Medulla oblongata (tissue), 1 donor: ENCODE data around the gene RAD17.
A peak's percentile ranks its signal among the peaks of the same experiment; 100 is the strongest.
"Not testable (repeated sequence)": the region's sequence is repeated elsewhere in the genome, so short reads cannot be mapped to it uniquely, and the experiment has no call there.

Experiments used
- DNase-seq: peaks from one replicate; pipeline ENCODE4 v3.0.0-alpha.2; 2015; ENCODE audit errors: extremely low spot score

Gene RAD17, protein sequence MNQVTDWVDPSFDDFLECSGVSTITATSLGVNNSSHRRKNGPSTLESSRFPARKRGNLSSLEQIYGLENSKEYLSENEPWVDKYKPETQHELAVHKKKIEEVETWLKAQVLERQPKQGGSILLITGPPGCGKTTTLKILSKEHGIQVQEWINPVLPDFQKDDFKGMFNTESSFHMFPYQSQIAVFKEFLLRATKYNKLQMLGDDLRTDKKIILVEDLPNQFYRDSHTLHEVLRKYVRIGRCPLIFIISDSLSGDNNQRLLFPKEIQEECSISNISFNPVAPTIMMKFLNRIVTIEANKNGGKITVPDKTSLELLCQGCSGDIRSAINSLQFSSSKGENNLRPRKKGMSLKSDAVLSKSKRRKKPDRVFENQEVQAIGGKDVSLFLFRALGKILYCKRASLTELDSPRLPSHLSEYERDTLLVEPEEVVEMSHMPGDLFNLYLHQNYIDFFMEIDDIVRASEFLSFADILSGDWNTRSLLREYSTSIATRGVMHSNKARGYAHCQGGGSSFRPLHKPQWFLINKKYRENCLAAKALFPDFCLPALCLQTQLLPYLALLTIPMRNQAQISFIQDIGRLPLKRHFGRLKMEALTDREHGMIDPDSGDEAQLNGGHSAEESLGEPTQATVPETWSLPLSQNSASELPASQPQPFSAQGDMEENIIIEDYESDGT

DNA sequence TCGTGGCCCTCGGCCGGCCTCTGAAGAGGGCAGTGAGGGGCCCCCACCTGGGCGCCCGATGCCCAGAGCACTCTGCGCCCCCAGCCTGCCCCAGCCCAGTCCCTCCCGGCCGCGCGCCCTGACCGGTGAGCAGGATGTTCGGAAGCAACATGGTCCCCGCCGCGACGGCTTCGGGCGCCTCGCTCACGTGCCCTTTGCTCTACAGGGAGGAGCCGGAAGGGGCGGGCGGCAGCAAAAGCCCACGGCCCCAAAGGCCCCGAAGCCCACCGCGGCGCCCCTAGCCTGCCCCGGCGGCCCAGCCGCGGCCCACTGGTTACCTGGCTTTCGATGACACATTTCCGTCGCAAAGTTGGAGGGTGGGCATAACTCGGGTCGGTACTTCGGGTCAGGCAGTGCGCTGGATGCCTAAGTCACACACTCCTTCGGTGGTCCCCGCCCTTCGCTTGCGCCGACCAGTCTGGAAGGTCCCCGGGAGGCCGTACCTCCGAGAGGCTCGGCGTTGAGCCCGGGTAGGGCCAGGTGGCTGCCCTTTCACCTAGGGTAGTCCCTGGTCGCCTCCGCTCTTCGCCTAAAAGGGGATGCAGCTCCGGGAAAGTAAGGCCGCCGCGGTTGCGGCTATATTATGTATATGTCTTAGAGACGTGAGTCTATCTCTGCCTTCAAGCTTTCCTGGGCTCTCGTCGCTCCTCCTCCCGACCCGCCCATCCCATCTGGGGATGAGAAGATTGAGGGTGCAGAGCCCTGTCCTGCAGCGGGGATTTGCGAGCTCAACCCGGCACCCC lies at the start of gene RAD17, which contains the start of the genes AK6 and TAF9:
Gene RAD17 (plus strand): TSS at position 479 of the 782 bp plus-strand sequence. CDS start 2,391 bp downstream, outside the sequence.
Gene AK6 (minus strand): TSS at position 181 of the 782 bp plus-strand sequence. CDS start 30 bp downstream, at position 151.
Gene TAF9 (minus strand): TSS at position 181 of the 782 bp plus-strand sequence. CDS start 3,783 bp downstream, outside the sequence.
- peak; percentile 93 for DNase-seq

DNA sequence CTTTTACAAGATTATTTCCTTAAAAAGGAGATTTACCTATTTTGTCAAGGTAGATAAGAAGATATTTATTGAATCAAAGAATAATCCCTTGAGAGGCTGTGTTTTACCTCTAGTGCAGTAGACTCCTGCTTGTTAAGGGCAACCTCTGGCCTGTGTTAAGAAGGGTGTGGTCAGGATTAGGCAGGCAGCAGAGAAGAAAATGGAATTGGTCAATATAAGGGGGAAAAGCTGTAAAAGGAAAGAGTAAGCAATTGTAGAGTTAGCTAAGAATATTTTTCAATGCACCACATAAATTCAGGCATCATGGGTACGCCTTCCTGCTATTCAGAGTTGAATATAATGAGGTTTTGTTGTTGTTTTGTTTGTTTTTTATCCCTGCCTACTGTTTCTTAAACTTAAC lies 43.3 kb upstream of the RAD17 start:
- no peak for DNase-seq

- DNase-seq = no peak
Measured at GRCh38 chr5:69329905-69330489, 39.6 kb upstream of the RAD17 start.

DNA sequence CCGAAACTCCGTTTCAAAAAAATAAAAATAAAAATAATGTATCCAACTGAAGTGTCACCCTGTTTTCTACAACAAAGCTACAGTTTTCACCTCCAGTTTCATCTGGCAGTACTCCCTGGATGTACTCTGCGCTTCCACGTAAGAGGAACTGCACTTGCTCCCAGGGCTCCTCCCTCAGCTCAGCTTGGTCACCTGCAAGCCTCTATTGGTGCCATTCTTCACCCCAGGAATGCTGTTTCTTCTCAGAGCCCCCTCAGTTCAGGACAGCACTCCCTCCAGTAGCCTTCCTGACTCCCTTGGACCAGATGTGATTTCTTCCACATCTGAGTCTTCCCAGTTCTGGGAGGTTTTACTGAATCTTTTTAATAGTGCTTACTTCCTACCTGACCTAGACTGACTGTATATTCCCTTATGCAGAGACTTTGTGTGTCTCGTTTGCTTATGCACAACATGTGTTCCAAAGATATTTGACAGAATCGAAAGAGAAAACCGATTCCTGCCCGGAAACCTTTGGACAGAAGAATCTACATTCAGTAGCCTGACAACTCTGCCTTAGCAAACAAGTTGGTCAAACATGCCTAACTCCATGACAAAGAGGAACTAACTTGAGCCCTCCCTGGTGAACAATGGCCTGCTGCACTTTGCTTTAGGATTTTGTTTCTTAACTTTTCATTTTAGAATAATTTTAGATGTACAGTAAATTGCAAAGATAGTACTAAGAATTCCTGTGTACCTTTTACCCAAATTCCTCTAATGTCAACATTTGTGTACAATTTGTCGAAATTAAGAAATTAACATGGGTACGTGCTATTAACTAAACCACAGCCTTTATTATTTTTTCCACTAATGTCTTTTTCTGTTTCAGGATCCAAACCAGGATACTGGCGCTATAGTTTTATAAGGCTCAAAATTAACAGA lies 37.8 kb upstream of the RAD17 start:
- peak; percentile 21 for DNase-seq

- DNase-seq = not testable (repeated sequence)
Measured at GRCh38 chr5:69333668-69334315, 35.8 kb upstream of the RAD17 start.

- DNase-seq = peak; percentile 87
Measured at GRCh38 chr5:69334793-69335268, 34.8 kb upstream of the RAD17 start.

GRCh38 chr5:69335341-69335935 lies 34.2 kb upstream of the RAD17 start:
- DNase-seq = no peak

GRCh38 chr5:69341520-69342161 lies 28.0 kb upstream of the RAD17 start:
- no peak for DNase-seq

GRCh38 chr5:69343083-69343482 lies 26.5 kb upstream of the RAD17 start:
- DNase-seq = no peak

DNA sequence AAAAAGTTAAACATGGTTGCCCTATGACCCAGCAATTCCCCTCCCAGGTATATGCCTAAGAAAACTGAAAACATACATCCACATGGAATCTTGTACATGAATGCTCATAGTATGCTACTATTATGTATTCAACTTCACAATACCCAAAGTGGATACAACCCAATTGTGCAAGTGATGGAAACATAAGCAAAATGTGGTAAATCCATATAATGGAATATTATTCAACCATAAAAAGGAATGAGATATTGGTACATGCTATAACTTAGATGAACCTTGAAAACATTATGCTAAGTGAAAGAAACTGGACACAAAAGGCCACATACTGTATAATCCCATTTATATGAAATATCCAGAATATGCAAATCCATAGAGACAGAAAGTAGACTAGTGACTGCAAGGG lies 19.0 kb upstream of the RAD17 start:
- no peak for DNase-seq

- no peak for DNase-seq
Measured at GRCh38 chr5:69359699-69360098, 9.9 kb upstream of the RAD17 start.

- no peak for DNase-seq
Measured at GRCh38 chr5:69360442-69360841, 9.2 kb upstream of the RAD17 start.

DNA sequence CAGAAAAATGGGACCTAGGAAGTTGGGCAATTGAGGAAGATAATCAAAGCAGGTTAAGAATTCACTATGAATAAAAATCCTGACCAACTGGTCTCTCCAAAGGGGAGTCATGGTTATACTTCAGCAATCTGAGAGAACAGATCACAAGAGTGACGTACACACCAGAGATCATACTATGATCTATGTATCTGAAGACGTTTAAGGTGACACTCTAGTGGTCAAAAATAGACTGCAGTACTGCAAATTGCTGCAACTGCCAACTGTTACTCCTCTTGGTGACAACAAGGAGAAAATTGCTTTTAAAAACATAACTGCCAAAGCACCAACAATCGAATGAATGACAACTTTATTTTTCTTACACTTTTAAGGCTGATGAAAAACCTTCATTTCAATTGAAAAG lies 5.2 kb upstream of the RAD17 start:
- no peak for DNase-seq

- DNase-seq = no peak
Measured at GRCh38 chr5:69364850-69365249, 4.8 kb upstream of the RAD17 start.

- DNase-seq = no peak
Measured at GRCh38 chr5:69367697-69368279, 1.8 kb upstream of the RAD17 start.

DNA sequence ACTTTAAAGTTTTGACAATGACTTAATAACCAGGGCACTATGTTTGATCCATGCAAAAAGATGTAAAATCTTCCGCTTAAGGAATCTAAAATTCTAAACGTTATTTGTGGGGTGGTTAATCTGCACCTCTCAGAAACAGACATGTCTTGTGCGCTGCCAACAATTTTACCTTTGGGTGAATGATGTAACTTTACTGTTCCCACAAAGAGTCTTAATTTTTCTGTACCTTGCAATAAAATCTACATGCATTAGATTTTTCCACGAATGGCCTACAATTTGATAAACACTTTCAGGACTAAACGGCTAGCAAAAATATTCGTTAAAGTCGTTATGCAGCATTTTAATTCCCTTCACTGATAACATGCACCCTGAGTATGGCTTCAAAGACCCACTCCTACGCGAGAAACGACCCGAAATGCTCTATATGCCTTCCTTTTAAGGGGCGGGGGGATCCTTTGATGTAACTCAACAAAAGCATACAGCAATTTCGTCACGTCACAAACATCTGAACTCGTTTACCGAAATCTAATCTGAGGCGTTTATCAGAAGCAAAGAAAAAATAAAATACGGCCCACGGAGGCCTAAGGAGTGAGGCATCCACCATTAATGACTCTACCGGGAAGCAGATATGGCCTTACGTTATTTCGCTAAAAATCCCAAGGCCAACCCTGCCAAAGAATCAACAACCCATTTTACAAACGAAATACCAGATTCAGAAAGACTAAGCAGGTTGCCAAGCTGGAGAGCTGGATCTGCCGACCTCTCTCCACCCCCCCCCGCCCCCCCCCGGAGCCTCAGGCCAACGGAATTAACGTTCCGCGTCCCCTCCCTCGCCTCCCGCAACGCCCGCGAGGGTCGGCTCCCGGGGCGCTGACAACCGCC lies 919 bp upstream of the RAD17 start:
- no peak for DNase-seq

GRCh38 chr5:69370335-69370734 lies 717 bp downstream of the RAD17 start:
- not testable (repeated sequence) for DNase-seq

DNA sequence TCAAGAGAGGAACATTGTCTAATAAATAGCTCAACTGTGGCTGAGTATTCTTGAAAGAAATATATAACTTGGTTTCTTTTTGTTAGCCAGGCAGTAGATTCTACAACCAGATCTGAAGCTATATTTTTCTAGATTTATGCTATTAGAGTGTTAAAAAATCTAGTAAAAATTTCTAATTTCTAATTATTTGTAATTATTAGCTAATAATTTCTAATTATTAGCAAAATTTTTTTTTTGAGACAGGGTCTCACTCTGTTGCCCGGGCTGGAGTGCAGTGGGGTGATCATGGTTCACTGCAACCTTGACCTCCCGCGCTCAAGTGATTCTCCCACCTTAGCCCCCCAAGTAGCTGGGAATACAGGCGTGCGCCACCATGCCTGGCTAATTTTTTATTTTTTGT lies 2.8 kb downstream of the RAD17 start:
- DNase-seq = no peak
